Neuron (in vitro differentiated cells): Measurements from ENCODE around the gene FSTL1.

Experiments
- H2AFZ ChIP-seq: one replicate; pipeline ENCODE4 v1.6.1; 2013; ENCODE audit warnings: low read depth, mild to moderate bottlenecking, inconsistent platforms, low read length, moderate library complexity
- H3K27me3 ChIP-seq: one replicate; pipeline ENCODE4 v1.6.1; 2013; ENCODE audit warnings: low read length; ENCODE audit not compliant: insufficient read depth
- H3K36me3 ChIP-seq: one replicate; pipeline ENCODE4 v1.6.1; 2013; ENCODE audit warnings: low read length; ENCODE audit not compliant: insufficient read depth
- H3K4me1 ChIP-seq: one replicate; pipeline ENCODE4 v1.6.1; 2013; ENCODE audit warnings: low read length; ENCODE audit not compliant: insufficient read depth
- H3K4me3 ChIP-seq: 2 replicates; pipeline ENCODE4 v1.5.1; 2013; ENCODE audit warnings: mild to moderate bottlenecking, low read length, moderate library complexity
- H3K9me3 ChIP-seq: one replicate; pipeline ENCODE4 v1.6.1; 2013; ENCODE audit warnings: low read length

FSTL1 gene

DNA sequence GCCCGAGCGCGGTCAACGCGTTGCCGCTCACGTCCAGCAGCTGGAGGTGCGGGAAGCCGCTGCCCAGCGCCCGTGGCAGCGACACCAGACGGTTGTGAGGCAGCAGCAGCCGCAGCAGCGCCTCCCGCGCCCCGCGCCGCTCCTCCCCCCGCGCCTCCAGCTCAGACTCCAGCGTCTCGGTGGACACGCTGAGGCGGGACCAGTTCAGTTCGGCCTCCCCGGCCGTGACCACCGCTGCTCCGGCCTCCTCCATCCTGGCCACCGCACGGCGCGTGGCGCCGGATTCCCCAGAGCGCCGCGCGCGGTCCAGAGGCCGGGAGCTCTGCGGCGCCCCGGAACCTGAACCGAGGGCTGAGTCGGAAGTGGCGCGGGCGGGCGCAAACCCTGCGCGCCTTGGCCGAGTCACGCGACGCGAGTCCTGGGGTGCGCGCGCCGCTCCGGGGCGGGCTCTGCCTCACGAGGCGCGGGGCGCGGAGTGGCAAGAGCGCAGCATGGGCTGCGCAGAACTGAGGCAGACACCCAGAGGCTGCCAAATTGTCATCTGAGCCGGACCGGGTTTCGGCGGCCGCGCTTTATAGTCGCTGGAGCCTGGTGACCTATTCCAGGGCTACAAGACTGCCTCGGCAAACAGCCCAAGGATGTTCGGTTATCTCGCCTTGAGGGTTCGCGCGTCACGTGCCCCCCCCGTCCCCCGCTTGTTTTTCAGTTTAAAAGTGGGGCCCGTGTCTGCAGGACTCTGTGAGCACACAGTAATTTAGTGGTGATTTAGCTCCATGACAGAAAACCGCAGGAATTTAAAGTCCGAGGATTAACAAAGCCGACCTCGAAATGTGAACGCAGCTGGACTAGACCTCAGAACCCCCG lies 101.6 kb downstream of the FSTL1 start, which contains the start of gene LRRC58:
Gene LRRC58 (minus strand): TSS at position 364 of the 864 bp plus-strand sequence. CDS start 111 bp downstream, at position 253.
- Histone ChIP-seq H3K27me3 (no peaks in the 10 kb centered on the region), H3K4me3 (peak within 1 kb of the TSS; percentile 61), H3K36me3 (peaks cover 12% of the 10 kb centered on the region), H3K4me1 (peaks cover 10% of the 10 kb centered on the region), H3K9me3 (no peaks in the 10 kb centered on the region), H2AFZ (peak within 1 kb of the TSS; percentile 94)

DNA sequence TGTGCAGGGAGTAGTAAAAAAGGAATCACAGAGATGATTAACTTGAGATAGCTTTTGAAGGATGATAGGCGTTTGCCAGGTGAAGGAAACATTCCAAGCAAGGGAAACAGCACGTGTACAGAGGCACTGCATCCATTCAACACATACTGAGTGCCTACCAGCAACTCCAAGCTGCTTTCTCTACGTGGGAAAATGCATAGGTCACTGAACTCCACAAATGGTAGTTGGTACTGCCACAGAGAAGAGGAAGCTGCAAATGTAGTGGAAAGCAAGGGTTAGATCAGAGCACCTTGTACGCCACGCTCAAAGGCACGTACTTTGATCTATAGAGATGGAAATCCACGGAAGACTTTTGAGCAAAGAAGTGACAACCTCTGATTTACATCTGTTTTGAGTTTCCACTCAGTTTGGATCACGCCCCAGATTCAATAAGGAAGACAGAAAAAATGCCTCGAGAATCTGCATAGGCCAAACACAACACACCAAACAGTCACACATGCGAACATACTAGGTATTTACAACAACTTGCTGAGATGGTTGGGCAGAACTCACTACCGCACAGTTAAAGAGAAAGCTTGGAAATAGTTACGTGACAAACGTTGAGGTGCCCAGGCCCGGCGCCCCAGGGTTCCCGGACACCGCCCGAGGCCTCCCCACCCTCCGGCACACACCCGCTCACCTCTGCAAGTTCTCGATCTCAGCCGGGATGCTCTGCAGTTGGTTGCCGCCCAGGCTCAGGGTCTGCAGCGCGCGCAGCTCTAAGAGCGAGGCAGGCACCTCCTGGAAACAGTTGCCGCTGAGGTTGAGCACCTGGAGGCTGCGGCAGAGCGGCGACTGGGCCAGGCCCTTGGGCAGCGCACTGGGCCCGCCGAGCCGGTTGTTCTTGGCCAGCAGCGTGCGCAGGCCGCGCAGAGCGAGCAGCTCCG lies 102.5 kb downstream of the FSTL1 start:
- Histone ChIP-seq H3K9me3 (no peaks in the 10 kb centered on the region), H3K27me3 (no peaks in the 10 kb centered on the region), H3K4me1 (peaks cover 10% of the 10 kb centered on the region), H3K4me3 (peak overlapping the region; percentile 61), H2AFZ (peak overlapping the region; percentile 94), H3K36me3 (peaks cover 12% of the 10 kb centered on the region)

DNA sequence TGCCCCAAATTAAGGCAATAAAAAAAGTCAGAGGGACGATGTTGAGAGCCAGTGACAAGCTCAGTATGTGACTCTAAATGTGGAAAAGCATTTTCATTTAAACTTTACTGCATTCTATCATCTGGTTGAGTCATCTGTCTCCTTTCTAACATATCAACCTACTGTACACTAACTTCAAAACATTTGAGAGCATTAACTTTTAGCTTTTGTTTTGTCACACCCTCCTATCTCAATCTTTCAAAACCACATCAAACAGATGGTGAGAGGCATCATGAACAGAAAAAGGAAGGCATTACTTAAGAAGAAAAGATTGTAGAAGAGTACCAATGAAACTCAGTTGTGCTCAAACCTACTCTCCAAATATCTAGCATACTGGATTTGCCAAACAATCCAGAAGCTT lies 106.4 kb downstream of the FSTL1 start:
- Histone ChIP-seq H3K27me3 (no peaks in the 10 kb centered on the region), H3K9me3 (peaks cover 16% of the 10 kb centered on the region), H3K36me3 (peaks cover 22% of the 10 kb centered on the region), H3K4me1 (peaks cover 7% of the 10 kb centered on the region), H3K4me3 (no peak overlapping the region), H2AFZ (no peak overlapping the region)
